HG03558 (cell line): ENCODE measurements around the gene ADAP1.

Experiments used
- ATAC-seq: cut with Tn5 transposase; IDR thresholded peaks from one replicate; pipeline ENCODE4 v1.9.1; 2021; ENCODE audit warnings: moderate number of reproducible peaks; ENCODE audit not compliant: unreplicated experiment; ENCODE audit errors: extremely low read depth

ADAP1 gene

DNA sequence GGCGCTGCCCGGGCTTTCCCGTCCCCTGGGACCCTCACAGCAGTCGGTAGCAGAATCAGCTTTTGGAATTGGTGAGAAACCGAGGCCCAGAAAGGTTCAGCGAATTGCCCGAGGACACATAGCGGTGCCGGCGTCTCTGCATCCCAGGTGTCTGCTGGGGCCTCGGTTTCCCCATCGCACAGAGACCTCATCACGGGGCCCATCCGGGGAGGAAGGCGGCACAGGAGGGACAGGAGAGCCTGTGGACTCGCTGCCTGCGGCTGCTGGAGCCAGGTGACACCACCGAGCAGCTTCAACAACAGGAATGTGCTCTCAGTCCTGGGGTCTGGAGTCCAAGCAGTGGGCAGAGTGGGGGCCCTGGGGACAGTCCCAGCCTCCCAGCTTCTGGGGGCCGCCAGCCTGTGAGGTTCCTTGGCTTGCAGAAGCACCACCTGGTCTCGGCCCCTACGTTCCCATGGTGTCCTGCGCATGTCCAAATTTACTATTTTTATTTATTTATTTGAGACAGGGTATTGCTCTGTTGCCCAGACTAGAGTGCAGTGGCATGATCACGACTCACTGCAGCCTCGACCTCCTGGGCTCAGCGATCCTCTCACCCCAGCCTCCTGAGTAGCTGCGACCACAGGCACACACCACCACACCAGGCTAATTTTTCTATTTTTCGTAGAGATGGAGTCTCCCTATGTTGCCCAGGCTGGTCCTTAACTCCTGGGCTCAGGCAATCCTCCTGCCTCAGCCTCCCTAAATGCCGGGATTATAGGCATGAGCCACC, 21.4 kb upstream of the ADAP1 start:
- no peak for ATAC-seq

- ATAC-seq = peak; percentile 42
Measured at GRCh38 chr7:974820-975681, 20.6 kb upstream of the ADAP1 start, which contains the start of gene COX19. Gene COX19 (minus strand): TSS chr7:975549. CDS start chr7:975509, 40 bp downstream.

GRCh38 chr7:974172-974571, 19.7 kb upstream of the ADAP1 start:
- no peak for ATAC-seq

DNA sequence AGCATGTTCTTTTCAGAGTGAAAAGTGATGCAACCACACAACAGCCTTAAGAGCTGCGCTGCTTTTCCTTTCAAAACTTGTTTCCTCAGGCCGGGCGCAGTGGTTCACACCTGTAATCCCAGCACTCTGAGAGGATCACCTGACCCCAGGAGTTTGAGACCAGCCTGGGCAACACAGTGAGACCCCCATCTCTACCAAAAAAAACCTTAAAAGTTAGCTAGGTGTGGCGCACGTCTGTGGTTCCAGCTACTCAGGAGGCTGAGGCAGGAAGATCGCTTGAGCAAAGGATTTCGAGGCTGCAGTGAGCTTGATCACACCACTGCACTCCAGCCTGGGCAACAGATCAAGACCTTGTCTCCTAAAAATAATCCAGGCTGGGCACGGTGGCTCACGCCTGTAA, 18.8 kb upstream of the ADAP1 start:
- ATAC-seq = no peak

GRCh38 chr7:972676-973309, 18.3 kb upstream of the ADAP1 start:
- ATAC-seq = no peak

- ATAC-seq = no peak
Measured at GRCh38 chr7:972110-972509, 17.6 kb upstream of the ADAP1 start.

- no peak for ATAC-seq
Measured at GRCh38 chr7:970744-971143, 16.3 kb upstream of the ADAP1 start.

DNA sequence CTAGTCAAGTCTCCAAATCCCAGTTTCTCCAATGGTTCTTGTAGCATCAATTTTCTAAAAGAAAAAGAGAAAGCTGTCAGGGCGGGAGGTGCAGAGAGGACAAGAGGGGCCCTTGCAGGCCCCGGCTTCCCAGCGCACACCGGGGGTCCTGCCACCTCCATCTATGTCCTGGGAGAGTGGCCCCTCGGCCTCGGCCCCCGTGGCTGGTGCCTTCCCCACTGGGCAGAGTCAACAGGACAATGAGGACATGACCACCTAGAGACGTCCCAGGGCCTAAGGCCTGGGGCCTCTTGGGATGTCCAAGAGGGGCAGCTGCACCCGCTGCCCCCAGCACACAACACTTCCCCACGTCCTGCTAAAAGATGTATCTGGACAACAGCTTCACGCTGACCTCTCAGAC, 14.9 kb upstream of the ADAP1 start:
- no peak for ATAC-seq

- ATAC-seq = no peak
Measured at GRCh38 chr7:968205-969105, 14.0 kb upstream of the ADAP1 start.

- no peak for ATAC-seq
Measured at GRCh38 chr7:967361-968082, 13.0 kb upstream of the ADAP1 start.

DNA sequence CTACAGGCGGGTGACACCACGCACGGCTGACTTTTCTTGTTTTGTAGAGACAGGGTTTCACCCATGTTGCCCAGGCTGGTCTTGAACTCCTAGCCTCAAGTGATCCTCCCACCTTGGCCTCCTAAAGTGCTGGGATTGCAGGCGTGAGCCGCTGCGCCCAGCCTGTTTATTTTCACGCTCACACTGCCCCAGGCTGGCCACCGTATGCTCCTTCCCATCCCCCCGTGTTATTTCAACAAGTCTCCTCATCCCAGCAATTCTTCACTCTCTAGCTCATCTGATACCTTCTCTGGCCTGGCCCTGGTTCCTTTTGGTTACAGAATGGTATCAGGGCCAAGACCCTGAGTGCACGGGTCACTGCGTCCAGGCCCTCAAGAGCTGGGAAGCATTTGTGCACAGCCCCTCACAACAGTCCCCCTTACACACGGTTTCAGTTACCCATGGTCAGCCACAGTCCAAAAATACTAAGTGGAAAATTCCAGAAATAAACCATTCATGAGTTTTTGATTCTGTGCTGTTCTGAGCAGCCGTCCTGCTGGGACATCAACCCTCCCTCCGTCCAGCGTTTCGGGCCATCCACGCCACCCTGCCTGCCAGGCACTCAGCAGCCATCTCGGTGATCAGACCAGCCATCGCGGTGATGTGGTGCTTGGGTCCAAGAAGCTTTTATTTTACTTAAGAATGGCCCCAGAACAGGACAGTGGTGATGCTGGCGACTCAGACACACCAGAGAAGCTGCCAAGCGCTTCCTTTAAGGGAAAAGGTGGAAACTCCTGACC, 12.0 kb upstream of the ADAP1 start:
- ATAC-seq = no peak

DNA sequence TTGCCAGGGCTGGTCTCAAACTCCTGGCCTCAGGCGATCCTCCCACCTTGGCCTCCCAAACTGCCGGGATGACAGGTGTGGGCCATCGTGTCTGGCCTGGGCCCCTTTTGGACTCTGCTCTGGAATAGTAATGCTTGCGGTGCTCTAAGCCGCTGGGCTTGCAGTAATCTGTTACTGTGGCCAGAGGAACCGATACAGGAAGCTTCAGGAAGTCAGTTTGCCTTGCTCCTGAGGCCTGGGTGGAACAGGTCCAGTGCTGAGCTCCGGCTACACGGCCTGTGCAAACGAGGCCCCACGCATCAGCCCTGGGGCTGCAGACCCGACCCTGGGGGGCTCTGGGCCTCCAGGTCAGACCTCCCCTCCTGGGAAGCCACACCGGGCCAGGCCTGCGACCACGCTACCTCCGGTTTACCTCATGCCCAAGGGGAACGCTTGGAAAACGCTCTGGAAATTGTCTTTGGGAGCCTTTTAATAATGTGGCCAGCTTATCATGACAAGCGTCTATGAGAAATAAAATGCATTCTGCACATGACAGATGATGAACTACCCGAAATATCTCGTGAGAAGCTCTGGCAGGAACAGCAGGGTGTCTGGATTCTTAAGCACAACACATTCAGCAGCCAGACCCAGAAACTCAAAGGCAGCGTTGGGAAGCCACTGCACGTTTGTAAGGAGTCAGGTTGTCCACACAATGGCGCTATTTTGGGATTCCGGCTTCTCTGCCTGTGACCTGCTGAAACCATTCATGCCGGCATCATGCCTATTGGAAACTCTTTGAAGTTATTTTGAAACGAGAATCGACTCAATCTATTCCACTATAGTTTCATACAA, 10.1 kb upstream of the ADAP1 start:
- no peak for ATAC-seq

GRCh38 chr7:963236-964078, 9.0 kb upstream of the ADAP1 start:
- ATAC-seq = no peak

GRCh38 chr7:962401-963081, 8.1 kb upstream of the ADAP1 start:
- no peak for ATAC-seq

- ATAC-seq = no peak
Measured at GRCh38 chr7:961546-962400, 7.3 kb upstream of the ADAP1 start.
